HG02763 (cell line): ENCODE results near the gene HEXIM1.
A peak's percentile ranks its signal among the peaks of the same experiment; 100 is the strongest.

Source experiments
- ATAC-seq: cut with Tn5 transposase; IDR thresholded peaks from one replicate; pipeline ENCODE4 v1.9.1; 2021; ENCODE audit warnings: mild to moderate bottlenecking, moderate library complexity; ENCODE audit not compliant: unreplicated experiment

Gene HEXIM1

GRCh38 chr17:45128989-45129388 is 19.3 kb upstream of the HEXIM1 start:
- no peak for ATAC-seq

- no peak for ATAC-seq
Measured at GRCh38 chr17:45129426-45129939, 18.8 kb upstream of the HEXIM1 start.

- no peak for ATAC-seq
Measured at GRCh38 chr17:45129940-45130680, 18.2 kb upstream of the HEXIM1 start.

- no peak for ATAC-seq
Measured at GRCh38 chr17:45130681-45131615, 17.3 kb upstream of the HEXIM1 start.

- no peak for ATAC-seq
Measured at GRCh38 chr17:45131616-45132319, 16.5 kb upstream of the HEXIM1 start.

GRCh38 chr17:45132320-45132571 is 16.0 kb upstream of the HEXIM1 start, which contains the start of gene PLCD3:
Gene PLCD3 (minus strand): TSS chr17:45132515. CDS start chr17:45132410, 105 bp downstream.
- ATAC-seq, result no peak

- ATAC-seq, result no peak
Measured at GRCh38 chr17:45132572-45133463, 15.5 kb upstream of the HEXIM1 start.

GRCh38 chr17:45135192-45135977 is 12.9 kb upstream of the HEXIM1 start, which contains the start of gene ACBD4:
Gene ACBD4 (plus strand): TSS chr17:45135687. CDS start chr17:45136145, 458 bp downstream.
- ATAC-seq, result peak; percentile 80

GRCh38 chr17:45135978-45136791 is 12.1 kb upstream of the HEXIM1 start:
- ATAC-seq, result no peak

- no peak for ATAC-seq
Measured at GRCh38 chr17:45136846-45137560, 11.3 kb upstream of the HEXIM1 start.

- ATAC-seq, result no peak
Measured at GRCh38 chr17:45137561-45138305, 10.5 kb upstream of the HEXIM1 start.

- no peak for ATAC-seq
Measured at GRCh38 chr17:45138911-45139532, 9.3 kb upstream of the HEXIM1 start.

- no peak for ATAC-seq
Measured at GRCh38 chr17:45139533-45139920, 8.7 kb upstream of the HEXIM1 start.

GRCh38 chr17:45143094-45143670 is 5.1 kb upstream of the HEXIM1 start:
- no peak for ATAC-seq

- ATAC-seq, result no peak
Measured at GRCh38 chr17:45143767-45144198, 4.5 kb upstream of the HEXIM1 start.
